ENCODE results near the gene PDZRN4. TPM values are rescaled to one million over a fixed set of nuclear protein-coding genes. Genes with fewer than 3 reads are reported as not detected.
"Not testable (repeated sequence)": the region's sequence is repeated elsewhere in the genome, so short reads cannot be mapped to it uniquely, and the experiment has no call there.

Gene PDZRN4
- total RNA-seq, 1 donor from 2014 or later = 0.22 TPM

GRCh38 chr12:41587574-41587973 lies 399.5 kb downstream of the PDZRN4 start:
- ATAC-seq (no peak), DNase-seq (no peak)
- intact Hi-C loops (cut with micrococcal nuclease) = no loop called here

GRCh38 chr12:41589878-41590277 lies 401.8 kb downstream of the PDZRN4 start:
- intact Hi-C loops (cut with micrococcal nuclease) = no loop called here
- DNase-seq = no peak
- no peak for ATAC-seq

GRCh38 chr12:41596190-41596589 lies 408.1 kb downstream of the PDZRN4 start:
- ATAC-seq (no peak), DNase-seq (no peak)
- intact Hi-C loops (cut with micrococcal nuclease) = no loop called here

- ATAC-seq = no peak
- DNase-seq = no peak
- intact Hi-C loops (cut with micrococcal nuclease) = no loop called here
Observed at GRCh38 chr12:41604830-41605229, 416.7 kb downstream of the PDZRN4 start.

- no peak for DNase-seq
- intact Hi-C loops (cut with micrococcal nuclease) = no loop called here
- ATAC-seq = no peak
Observed at GRCh38 chr12:41605545-41606305, 417.6 kb downstream of the PDZRN4 start.

- DNase-seq (no peak), ATAC-seq (no peak)
- intact Hi-C loops (cut with micrococcal nuclease) = no loop called here
Observed at GRCh38 chr12:41606468-41607445, 418.6 kb downstream of the PDZRN4 start.

- intact Hi-C loops (cut with micrococcal nuclease) = no loop called here
- ATAC-seq = no peak
- DNase-seq = no peak
Observed at GRCh38 chr12:41612892-41613557, 424.9 kb downstream of the PDZRN4 start.

GRCh38 chr12:41615174-41615573 lies 427.1 kb downstream of the PDZRN4 start:
- DNase-seq; ATAC-seq; intact Hi-C loops (cut with micrococcal nuclease): not testable (repeated sequence)

- intact Hi-C loops (cut with micrococcal nuclease) = no loop called here
- ATAC-seq = no peak
- DNase-seq = no peak
Observed at GRCh38 chr12:41619705-41620104, 431.6 kb downstream of the PDZRN4 start.

- intact Hi-C loops (cut with micrococcal nuclease) = no loop called here
- ATAC-seq = no peak
- no peak for DNase-seq
Observed at GRCh38 chr12:41621291-41621690, 433.2 kb downstream of the PDZRN4 start.

Data from left ventricle myocardium superior (tissue), 1 donor.